ENCODE measurements around the gene C18orf32.

DNA sequence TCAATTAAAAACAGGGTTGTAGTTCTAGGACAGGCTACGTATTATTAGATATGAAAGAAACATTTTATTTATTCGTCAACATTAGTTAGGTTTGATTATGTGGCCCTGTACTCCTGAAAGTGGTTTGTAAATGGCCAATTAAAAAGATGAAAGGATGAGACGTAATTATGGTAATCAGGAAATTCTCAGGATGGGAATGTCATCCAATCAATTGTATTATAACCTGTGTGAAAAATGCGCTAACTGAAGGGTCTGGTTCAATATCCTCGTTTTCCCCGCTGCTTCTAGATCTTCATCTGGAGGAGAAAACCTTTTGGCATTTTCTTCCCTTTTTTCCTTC, 5.6 kb upstream of the C18orf32 start:
- TF ChIP-seq POLR2A (IDR thresholded peaks at IDR 0.05) = no peak
- TF ChIP-seq, protein P1, sequence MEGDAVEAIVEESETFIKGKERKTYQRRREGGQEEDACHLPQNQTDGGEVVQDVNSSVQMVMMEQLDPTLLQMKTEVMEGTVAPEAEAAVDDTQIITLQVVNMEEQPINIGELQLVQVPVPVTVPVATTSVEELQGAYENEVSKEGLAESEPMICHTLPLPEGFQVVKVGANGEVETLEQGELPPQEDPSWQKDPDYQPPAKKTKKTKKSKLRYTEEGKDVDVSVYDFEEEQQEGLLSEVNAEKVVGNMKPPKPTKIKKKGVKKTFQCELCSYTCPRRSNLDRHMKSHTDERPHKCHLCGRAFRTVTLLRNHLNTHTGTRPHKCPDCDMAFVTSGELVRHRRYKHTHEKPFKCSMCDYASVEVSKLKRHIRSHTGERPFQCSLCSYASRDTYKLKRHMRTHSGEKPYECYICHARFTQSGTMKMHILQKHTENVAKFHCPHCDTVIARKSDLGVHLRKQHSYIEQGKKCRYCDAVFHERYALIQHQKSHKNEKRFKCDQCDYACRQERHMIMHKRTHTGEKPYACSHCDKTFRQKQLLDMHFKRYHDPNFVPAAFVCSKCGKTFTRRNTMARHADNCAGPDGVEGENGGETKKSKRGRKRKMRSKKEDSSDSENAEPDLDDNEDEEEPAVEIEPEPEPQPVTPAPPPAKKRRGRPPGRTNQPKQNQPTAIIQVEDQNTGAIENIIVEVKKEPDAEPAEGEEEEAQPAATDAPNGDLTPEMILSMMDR (IDR thresholded peaks at IDR 0.05) = no peak

All from thyroid gland (tissue), 4 donors.